ENCODE measurements around the gene SLC25A45. TPM values are rescaled to one million over a fixed set of nuclear protein-coding genes. Genes with fewer than 3 reads are reported as not detected.

SLC25A45 gene
- total and polyA plus RNA-seq, 9 donors, result 4.0 to 8.3 (median 5.2) TPM

DNA sequence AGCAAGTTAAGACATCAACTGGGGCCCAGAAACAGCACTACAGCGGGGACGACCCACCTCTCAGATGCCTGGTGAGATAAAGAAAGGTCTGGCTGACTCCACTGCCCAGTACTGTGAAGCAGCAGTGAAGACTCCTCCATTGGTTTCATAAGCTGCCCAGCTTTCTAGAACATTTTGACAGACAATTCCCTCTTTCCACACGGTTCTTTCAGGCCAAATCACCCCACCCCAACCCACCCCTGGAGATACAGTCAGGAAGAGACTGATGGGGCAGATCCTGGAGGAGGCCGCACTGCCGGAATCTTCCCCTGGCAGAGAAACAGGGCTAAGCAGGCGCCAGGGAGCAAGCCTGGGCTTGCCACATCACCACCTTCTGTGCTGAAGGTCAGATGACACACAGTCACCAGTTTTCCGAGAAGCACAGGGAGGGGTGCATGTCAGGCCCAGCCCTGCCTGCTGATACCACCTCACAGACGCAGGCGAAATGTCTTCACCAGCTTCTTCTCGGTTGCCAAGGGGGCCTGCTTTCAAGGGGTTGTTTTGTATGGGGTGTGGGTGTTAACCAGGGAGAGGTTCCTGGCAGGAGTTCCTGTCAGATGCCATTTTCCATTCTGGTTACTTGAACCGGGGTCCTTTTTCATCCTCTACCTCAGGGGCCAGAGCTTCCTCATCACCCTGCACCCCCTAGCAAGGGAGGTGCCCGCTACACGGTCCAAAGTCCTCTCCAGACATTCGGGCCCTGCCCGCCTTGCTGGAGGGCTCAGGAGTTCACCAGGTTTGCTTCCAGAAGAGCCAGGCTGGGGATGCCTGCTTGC is 38.7 kb upstream of the SLC25A45 start:
- H3K4me3 ChIP-seq (ENCODE audit: low read length), result peak overlapping the region; percentile 71
- DNase-seq, result peak; percentile 95
- peak overlapping the region; percentile 100 for H3K27ac ChIP-seq (ENCODE audit: low read length)
- WGBS (ENCODE audit: insufficient coverage), result 29% methylated on average over 7 of the region's 15 CpGs
- H3K27me3 ChIP-seq (ENCODE audit: control insufficient read depth, insufficient read depth, low read length), result no peaks in the 10 kb centered on the region
- H3K4me1 ChIP-seq (ENCODE audit: control insufficient read depth, insufficient read depth, low read length), result peaks cover 80% of the 10 kb centered on the region
- H3K36me3 ChIP-seq (ENCODE audit: control insufficient read depth, insufficient read depth, low read length), result no peaks in the 10 kb centered on the region
- H3K9me3 ChIP-seq (replicated peaks; ENCODE audit: control insufficient read depth, low read depth, low read length), result no peaks in the 10 kb centered on the region

DNA sequence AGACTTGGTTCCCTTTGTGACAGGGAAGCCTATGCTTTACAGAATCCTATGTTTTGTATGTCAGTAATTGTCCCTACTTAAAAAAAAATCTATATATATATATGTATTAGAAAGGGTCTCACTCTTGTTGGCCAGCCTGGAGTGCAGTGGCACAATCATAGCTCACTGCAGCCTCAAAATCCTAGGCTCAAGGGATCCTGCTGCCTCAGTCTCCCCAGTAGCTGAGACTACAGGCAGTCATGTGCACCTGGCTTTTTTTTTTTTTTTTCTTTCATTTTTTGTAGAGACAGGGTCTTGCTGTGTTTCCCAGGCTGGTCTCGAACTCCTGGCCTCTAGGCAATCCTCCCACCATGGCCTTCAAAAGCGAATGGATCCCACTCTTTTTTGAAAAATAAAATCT is 38.1 kb upstream of the SLC25A45 start:
- H3K36me3 ChIP-seq (ENCODE audit: control insufficient read depth, insufficient read depth, low read length), result no peaks in the 10 kb centered on the region
- no peaks in the 10 kb centered on the region for H3K9me3 ChIP-seq (replicated peaks; ENCODE audit: control insufficient read depth, low read depth, low read length)
- H3K4me3 ChIP-seq (ENCODE audit: low read length), result no peak overlapping the region
- DNase-seq, result no peak
- H3K27me3 ChIP-seq (ENCODE audit: control insufficient read depth, insufficient read depth, low read length), result no peaks in the 10 kb centered on the region
- no CpG with 5 or more reads among the region's 2 CpGs for WGBS (ENCODE audit: insufficient coverage)
- H3K4me1 ChIP-seq (ENCODE audit: control insufficient read depth, insufficient read depth, low read length), result peaks cover 87% of the 10 kb centered on the region
- H3K27ac ChIP-seq (ENCODE audit: low read length), result peak overlapping the region; percentile 100

DNA sequence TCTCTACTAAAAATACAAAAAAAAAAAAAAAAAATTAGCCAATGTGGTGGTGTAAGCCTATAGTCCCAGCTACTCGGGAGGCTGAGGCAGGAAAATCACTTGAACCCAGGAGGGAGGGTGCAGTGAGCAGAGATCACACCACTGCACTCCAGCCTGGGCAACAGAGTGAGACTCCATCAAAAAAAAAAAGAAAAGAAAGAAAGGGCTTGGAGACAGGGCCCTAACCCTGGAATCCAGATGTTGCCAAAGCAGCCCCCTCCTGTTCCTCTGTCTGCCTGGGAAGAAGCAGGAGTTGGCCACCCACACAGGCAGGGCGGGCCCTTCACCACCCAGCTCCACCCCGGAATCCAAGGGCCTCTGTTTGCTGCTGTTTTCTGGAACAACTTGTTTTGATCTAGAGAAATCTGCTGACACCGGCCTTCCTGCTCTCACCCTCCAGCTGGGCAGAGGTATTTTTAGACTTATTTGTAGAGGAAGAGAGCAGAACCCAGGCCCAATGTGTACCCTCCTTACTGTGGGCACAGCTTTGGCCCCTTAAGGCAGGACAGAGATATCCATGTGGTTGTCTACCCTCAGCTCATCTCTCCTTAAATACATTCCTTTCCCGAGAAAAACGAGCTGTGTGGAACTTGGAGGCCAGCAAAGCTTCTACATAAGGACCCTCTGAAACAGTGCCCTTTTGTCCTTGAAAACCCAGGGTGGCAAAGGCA is 37.5 kb upstream of the SLC25A45 start:
- Histone ChIP-seq H3K27ac (ENCODE audit: low read length) (peak overlapping the region; percentile 100), H3K4me3 (ENCODE audit: low read length) (no peak overlapping the region), H3K9me3 (replicated peaks; ENCODE audit: control insufficient read depth, low read depth, low read length) (no peaks in the 10 kb centered on the region), H3K4me1 (ENCODE audit: control insufficient read depth, insufficient read depth, low read length) (peaks cover 89% of the 10 kb centered on the region), H3K27me3 (ENCODE audit: control insufficient read depth, insufficient read depth, low read length) (no peaks in the 10 kb centered on the region), H3K36me3 (ENCODE audit: control insufficient read depth, insufficient read depth, low read length) (no peaks in the 10 kb centered on the region)
- peak; percentile 95 for DNase-seq
- WGBS (ENCODE audit: insufficient coverage), result no CpG with 5 or more reads among the region's 6 CpGs

DNA sequence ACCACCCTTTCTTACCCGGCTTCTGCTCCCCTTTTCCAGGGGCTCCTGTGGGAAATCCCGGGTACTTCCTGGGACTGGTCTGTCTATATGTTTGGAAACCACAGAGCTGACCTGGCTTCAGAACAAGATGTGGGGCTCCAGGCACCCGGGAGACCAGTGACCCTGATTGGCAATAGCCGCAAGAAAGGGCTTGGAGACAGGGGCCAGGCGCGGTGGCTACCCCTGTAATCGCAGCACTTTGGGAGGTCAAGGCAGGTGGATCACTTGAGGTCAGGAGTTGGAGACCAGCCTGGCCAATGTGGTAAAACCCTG is 37.0 kb upstream of the SLC25A45 start:
- no peak for DNase-seq
- peak overlapping the region; percentile 31 for H3K4me3 ChIP-seq (ENCODE audit: low read length)
- WGBS (ENCODE audit: insufficient coverage), result no CpG with 5 or more reads among the region's 7 CpGs
- H3K27me3 ChIP-seq (ENCODE audit: control insufficient read depth, insufficient read depth, low read length), result no peaks in the 10 kb centered on the region
- H3K27ac ChIP-seq (ENCODE audit: low read length), result peak overlapping the region; percentile 100
- H3K4me1 ChIP-seq (ENCODE audit: control insufficient read depth, insufficient read depth, low read length), result peaks cover 87% of the 10 kb centered on the region
- H3K9me3 ChIP-seq (replicated peaks; ENCODE audit: control insufficient read depth, low read depth, low read length), result no peaks in the 10 kb centered on the region
- no peaks in the 10 kb centered on the region for H3K36me3 ChIP-seq (ENCODE audit: control insufficient read depth, insufficient read depth, low read length)

DNA sequence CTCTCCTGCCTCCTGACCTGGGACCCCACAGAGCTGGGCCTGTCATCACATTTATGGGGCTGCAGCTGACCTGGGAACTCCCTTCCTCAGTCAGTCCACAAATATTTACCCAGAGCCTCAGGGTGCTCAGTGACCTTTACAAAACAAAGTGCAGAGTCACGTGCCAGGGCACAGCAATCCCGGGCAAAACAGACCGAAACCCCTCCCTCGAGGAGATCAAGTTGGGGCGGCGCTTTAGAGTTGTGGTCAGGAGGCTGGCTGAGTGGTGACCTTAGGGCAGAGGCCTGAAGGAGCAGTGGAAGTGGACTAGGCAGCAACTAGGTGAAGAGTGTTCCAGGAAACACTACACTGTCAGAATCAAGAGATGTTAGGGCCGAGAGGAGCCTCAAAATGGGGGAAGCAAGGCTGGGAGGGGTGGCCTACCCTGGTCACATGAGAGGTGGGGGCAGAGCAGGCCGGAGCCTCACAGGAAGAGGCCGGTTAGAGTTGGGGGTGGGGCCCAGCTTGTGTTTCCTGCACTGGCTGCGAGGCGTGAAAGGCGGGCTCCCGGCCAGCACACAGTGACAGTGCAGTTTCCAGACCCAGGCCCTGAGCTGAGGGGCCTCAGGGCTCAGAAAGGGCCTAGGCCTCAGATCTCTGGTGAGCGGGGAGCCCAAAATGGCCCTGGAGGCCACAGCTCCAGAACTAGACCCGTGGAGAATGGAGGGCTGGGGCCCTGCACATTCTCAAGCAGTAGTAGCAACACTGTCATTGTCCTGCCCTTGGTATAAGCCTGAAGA is 36.4 kb upstream of the SLC25A45 start:
- peak; percentile 99 for DNase-seq
- WGBS (ENCODE audit: insufficient coverage), result 1% methylated on average over 15 of the region's 15 CpGs
- Histone ChIP-seq H3K27me3 (ENCODE audit: control insufficient read depth, insufficient read depth, low read length) (no peaks in the 10 kb centered on the region), H3K36me3 (ENCODE audit: control insufficient read depth, insufficient read depth, low read length) (no peaks in the 10 kb centered on the region), H3K4me3 (ENCODE audit: low read length) (peak overlapping the region; percentile 31), H3K27ac (ENCODE audit: low read length) (peak overlapping the region; percentile 100), H3K4me1 (ENCODE audit: control insufficient read depth, insufficient read depth, low read length) (peaks cover 82% of the 10 kb centered on the region), H3K9me3 (replicated peaks; ENCODE audit: control insufficient read depth, low read depth, low read length) (no peaks in the 10 kb centered on the region)

DNA sequence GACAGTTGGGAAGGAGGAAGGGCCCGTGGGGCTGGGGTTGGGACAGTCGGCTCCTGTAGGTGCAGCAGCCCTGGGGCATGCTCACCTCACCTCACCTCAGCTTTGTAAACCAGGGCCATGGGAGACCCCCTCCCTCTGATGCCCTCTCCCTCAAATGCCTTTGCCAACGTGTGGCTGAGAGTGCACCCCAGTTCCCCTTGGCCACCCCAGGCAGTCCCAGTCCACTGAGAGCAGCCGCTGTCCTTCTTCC is 35.9 kb upstream of the SLC25A45 start:
- peaks cover 78% of the 10 kb centered on the region for H3K4me1 ChIP-seq (ENCODE audit: control insufficient read depth, insufficient read depth, low read length)
- DNase-seq, result no peak
- 14% methylated on average over 2 of the region's 4 CpGs for WGBS (ENCODE audit: insufficient coverage)
- H3K4me3 ChIP-seq (ENCODE audit: low read length), result peak overlapping the region; percentile 4
- H3K27me3 ChIP-seq (ENCODE audit: control insufficient read depth, insufficient read depth, low read length), result no peaks in the 10 kb centered on the region
- no peaks in the 10 kb centered on the region for H3K9me3 ChIP-seq (replicated peaks; ENCODE audit: control insufficient read depth, low read depth, low read length)
- H3K36me3 ChIP-seq (ENCODE audit: control insufficient read depth, insufficient read depth, low read length), result peaks cover 4% of the 10 kb centered on the region
- peak overlapping the region; percentile 100 for H3K27ac ChIP-seq (ENCODE audit: low read length)

DNA sequence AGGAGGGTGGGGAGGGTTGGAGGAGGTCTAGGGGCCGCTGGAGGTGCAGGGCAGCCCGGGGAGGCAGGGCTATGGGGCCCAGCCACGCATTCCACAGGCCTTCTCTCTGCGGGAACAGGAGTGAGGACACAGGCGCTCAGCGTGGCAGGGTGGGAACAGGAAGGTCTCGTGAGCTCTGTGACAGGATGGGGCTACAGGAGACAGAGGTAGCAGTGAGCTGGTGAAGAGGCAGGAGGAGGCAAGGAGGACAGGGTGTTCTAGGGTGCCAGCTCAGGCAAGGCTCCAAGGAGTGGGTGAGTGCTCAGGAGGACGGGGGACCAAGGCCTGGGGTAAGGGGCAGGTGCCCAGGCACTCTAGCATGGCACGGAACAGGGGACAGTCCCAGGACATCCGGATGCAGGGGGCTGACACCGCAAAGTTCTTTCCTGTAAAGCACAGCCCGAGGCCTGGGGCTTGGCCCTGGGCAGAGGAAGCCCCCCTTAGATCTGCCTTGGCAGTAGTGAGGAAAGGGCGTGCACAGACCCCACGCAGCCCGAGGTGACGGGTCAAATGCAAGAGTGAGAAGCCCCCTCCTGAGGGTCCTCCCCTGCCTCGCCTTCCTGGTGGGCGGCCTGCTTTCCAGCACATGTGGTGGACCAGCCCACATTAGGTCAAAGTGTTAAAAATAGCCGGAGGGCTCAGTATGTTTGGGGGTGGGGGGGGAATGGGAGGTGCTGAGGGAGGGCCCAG is 35.4 kb upstream of the SLC25A45 start:
- Histone ChIP-seq H3K9me3 (replicated peaks; ENCODE audit: control insufficient read depth, low read depth, low read length) (no peaks in the 10 kb centered on the region), H3K4me1 (ENCODE audit: control insufficient read depth, insufficient read depth, low read length) (peaks cover 73% of the 10 kb centered on the region), H3K36me3 (ENCODE audit: control insufficient read depth, insufficient read depth, low read length) (peaks cover 4% of the 10 kb centered on the region), H3K27ac (ENCODE audit: low read length) (peak overlapping the region; percentile 100), H3K27me3 (ENCODE audit: control insufficient read depth, insufficient read depth, low read length) (no peaks in the 10 kb centered on the region), H3K4me3 (ENCODE audit: low read length) (peak overlapping the region; percentile 4)
- DNase-seq, result peak; percentile 83
- 21% methylated on average over 19 of the region's 19 CpGs for WGBS (ENCODE audit: insufficient coverage)

DNA sequence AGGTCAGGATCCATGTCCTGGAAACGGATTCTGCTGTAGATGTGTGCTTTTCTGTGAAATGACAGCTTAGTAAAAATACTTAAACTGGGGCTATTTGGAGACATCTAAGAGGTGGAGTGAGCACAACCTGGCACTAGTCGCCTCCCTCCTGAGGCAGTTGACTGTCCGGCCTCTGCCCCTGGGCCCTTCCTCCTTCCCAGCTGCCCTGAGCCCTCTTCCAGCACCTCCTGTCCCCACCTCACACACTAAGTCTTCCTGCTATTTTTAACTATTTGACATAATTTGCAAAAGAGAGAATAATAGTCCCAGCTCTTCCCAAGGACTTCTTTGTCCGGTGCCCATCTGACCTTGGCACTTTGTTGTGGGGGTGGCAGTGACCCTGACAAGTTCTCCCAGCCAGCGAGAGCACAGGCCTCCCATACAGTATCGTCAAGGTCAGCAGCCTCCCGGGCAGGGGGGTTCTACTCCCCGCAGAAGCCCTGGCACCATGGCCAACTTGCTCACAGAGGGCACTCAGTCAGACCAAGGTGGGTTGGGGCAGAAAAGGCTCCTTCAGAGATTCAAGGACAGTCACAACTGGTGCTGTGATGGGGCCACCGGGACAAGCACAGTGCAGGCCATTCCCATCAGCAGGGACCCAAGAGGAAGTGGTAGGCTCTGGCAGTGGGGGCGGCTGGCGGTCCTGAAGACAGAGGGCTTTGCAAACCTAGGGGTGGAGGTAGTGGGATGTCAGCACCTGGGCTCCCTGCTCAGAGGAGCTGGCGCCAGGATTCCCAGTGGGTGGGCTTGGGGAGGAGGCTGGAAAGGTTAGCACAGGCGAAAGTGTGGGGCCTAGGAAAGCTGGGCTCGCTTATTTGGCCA is 34.6 kb upstream of the SLC25A45 start:
- no peaks in the 10 kb centered on the region for H3K27me3 ChIP-seq (ENCODE audit: control insufficient read depth, insufficient read depth, low read length)
- H3K4me1 ChIP-seq (ENCODE audit: control insufficient read depth, insufficient read depth, low read length), result peaks cover 70% of the 10 kb centered on the region
- peak overlapping the region; percentile 100 for H3K27ac ChIP-seq (ENCODE audit: low read length)
- WGBS (ENCODE audit: insufficient coverage), result 40% methylated on average over 9 of the region's 14 CpGs
- peaks cover 11% of the 10 kb centered on the region for H3K36me3 ChIP-seq (ENCODE audit: control insufficient read depth, insufficient read depth, low read length)
- no peak for DNase-seq
- peak overlapping the region; percentile 7 for H3K4me3 ChIP-seq (ENCODE audit: low read length)
- H3K9me3 ChIP-seq (replicated peaks; ENCODE audit: control insufficient read depth, low read depth, low read length), result no peaks in the 10 kb centered on the region

DNA sequence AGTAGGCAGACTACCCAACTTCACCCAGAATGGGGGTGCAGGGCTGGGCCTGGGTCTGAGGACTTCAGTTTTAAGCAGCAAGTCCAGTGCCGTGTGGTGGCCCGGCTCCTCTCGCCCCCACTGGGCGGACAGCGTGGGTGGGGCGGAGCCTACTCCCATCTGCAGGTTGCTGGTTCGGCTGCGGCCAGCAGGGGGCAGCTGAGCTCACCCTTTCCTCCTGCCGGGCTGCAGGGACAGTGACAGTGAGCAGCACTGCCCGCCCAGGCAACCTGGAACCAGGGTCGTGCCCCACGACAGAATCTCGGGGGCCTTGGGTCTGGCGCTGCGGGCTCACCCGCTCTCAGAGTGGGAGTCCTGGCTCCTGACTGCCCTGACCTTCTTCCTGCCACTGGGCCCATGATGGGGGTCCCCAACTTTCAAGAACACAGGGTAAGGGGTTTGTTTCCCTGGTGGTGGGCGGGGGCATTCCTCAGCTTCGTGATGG is 33.9 kb upstream of the SLC25A45 start:
- peaks cover 18% of the 10 kb centered on the region for H3K36me3 ChIP-seq (ENCODE audit: control insufficient read depth, insufficient read depth, low read length)
- peak; percentile 91 for DNase-seq
- peak overlapping the region; percentile 18 for H3K4me3 ChIP-seq (ENCODE audit: low read length)
- no peaks in the 10 kb centered on the region for H3K27me3 ChIP-seq (ENCODE audit: control insufficient read depth, insufficient read depth, low read length)
- H3K4me1 ChIP-seq (ENCODE audit: control insufficient read depth, insufficient read depth, low read length), result peaks cover 64% of the 10 kb centered on the region
- peak overlapping the region; percentile 100 for H3K27ac ChIP-seq (ENCODE audit: low read length)
- H3K9me3 ChIP-seq (replicated peaks; ENCODE audit: control insufficient read depth, low read depth, low read length), result no peaks in the 10 kb centered on the region
- 4% methylated on average over 18 of the region's 18 CpGs for WGBS (ENCODE audit: insufficient coverage)

Data from muscle of leg (tissue), 11 donors.